HepG2 (cell line): ENCODE data around the gene DOK1. TPM values are rescaled to one million over a fixed set of nuclear protein-coding genes. Genes with fewer than 3 reads are reported as not detected.

Experiments
- ESRRA ChIP-seq: sonication (generic); formaldehyde crosslinking; IDR thresholded peaks from 2 replicates; pipeline ENCODE4 v1.5.1; 2020; ENCODE audit warnings: mild to moderate bottlenecking, low read depth, missing genetic modification reagents
- KDM2A ChIP-seq: sonication (generic); formaldehyde crosslinking; IDR thresholded peaks from 2 replicates; pipeline ENCODE4 v1.4.0; 2020; ENCODE audit warnings: low read depth, missing genetic modification reagents, borderline replicate concordance
- NFE2L2 ChIP-seq: fragments of 150-350 bp; IDR thresholded peaks from 2 replicates; pipeline ENCODE4 v1.6.1; 2014; ENCODE audit warnings: low read length
- SALL2 ChIP-seq: sonication (generic); formaldehyde crosslinking; IDR thresholded peaks from 2 replicates; pipeline ENCODE4 v1.8.1; 2023; ENCODE audit warnings: mild to moderate bottlenecking, missing genetic modification reagents, inconsistent platforms
- YEATS4 ChIP-seq: sonication (generic); formaldehyde crosslinking; IDR thresholded peaks from 2 replicates; pipeline ENCODE4 v1.4.0; 2020; ENCODE audit warnings: missing genetic modification reagents, borderline replicate concordance
- ZIK1 ChIP-seq: sonication (generic); formaldehyde crosslinking; IDR thresholded peaks from 2 replicates; pipeline ENCODE4 v1.5.0; 2020; ENCODE audit warnings: mild to moderate bottlenecking, low read depth, missing genetic modification reagents, borderline replicate concordance
- ZNF253 ChIP-seq: sonication (generic); formaldehyde crosslinking; IDR thresholded peaks from 2 replicates; pipeline ENCODE4 v1.8.0; 2022; ENCODE audit warnings: mild to moderate bottlenecking, missing genetic modification reagents, borderline replicate concordance
- ZNF331 ChIP-seq: sonication (generic); formaldehyde crosslinking; IDR thresholded peaks from 2 replicates; pipeline ENCODE4 v1.4.0; 2020; ENCODE audit warnings: missing genetic modification reagents
- polyA plus RNA-seq, 8 experiments: library from polyadenylated mRNA; depleted of rRNA in 3 of 8; stranded (reverse) in 7 of 8; unstranded in 1 of 8; fragments of >200 nt; fragmentation: Illumina TruSeq in 4 of 8; extraction: Trizol in 4 of 8; gene quantifications; 2 replicates each; pipeline versions ENCODE4 v1.2.1 to v1.2.3, GENCODE V29; 2011 to 2016; ENCODE audit warnings: low read depth in 4 of 8, missing spikeins in 1 of 8, mixed read lengths in 1 of 8; ENCODE audit not compliant: insufficient read depth in 1 of 8
- total RNA-seq, 5 experiments: library from RNA; depleted of rRNA; stranded (reverse); fragments of >200 nt; fragmentation: Illumina TruSeq; extraction: Trizol; gene quantifications; 2 replicates each; pipeline ENCODE4 v1.2.3, GENCODE V29; 2016; ENCODE audit warnings: low read depth in 1 of 5
- TF ChIP-seq, protein P1 (sequence below): sonication (generic); formaldehyde crosslinking; IDR thresholded peaks from 2 replicates; pipeline ENCODE4 v1.4.0; 2020; ENCODE audit warnings: missing genetic modification reagents
- TF ChIP-seq, protein P2 (sequence below), 2 experiments: sonication (generic) in 1 of 2; formaldehyde crosslinking in 1 of 2; IDR thresholded peaks; 2 replicates each; pipeline versions ENCODE4 v1.5.1 to v1.6.1; 2011 to 2020; ENCODE audit warnings: borderline replicate concordance in 1 of 2, low read depth in 1 of 2, low read length in 1 of 2, mild to moderate bottlenecking in 1 of 2, missing genetic modification reagents in 1 of 2, moderate library complexity in 1 of 2
- TF ChIP-seq, protein P3 (sequence below): sonication (generic); formaldehyde crosslinking; IDR thresholded peaks from 2 replicates; pipeline ENCODE4 v1.5.0; 2020; ENCODE audit warnings: mild to moderate bottlenecking, missing genetic modification reagents, moderate library complexity
- TF ChIP-seq, protein P4 (sequence below): sonication (generic); formaldehyde crosslinking; IDR thresholded peaks from 2 replicates; pipeline ENCODE4 v1.4.0; 2020; ENCODE audit warnings: missing genetic modification reagents

DOK1 gene
- total and polyA plus RNA-seq, 2 of the 13 experiments (the other 11 are each of a cell fraction or from before 2014, with no cell fraction given) = 0.53 to 0.74 TPM

DNA sequence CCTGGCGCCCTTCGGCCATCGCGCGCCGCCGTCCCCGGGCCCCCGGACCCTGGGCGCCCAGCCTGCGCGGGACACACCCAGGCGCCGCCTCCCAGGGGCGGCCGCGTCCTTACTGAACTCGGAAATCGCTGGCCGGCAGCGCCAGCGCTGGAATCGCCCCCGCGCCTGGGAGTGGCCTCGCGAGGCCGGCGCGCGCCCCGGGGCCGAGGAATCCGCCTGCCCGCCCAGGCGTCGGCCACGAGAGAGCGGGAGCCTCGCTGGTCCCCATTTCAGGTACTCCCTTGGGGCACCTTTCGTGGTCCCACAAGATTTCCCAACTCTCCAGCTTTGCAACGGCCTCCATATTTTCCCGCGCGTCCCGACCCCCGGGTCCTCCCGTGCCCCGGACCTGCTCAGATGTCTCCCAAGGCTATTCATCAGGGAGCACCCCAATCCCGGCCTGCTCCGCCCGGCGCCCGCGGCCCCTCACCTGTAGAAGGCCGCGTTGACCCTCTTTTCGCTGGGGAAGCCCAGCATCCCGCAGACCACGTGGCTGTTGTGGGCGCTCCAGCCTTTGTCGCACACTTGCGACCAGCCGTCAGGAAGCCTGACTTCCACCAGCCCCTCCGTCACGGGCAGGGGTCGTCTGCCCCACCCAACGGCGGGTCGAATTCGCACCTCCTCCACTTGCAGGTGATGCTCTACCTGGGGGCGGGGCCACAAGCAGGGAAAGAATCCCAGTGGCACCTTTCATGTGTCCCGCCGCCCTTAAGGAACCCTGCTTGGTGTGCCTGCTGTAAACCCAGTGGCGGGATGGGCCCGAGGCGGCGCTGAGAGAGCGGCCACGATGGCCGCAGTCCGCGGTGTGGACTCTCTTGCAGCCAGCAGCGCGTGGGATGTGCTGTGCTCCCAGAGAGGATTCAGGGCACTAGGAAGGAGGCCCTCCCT lies 5.4 kb upstream of the DOK1 start (continued):
- TF ChIP-seq, protein P1, sequence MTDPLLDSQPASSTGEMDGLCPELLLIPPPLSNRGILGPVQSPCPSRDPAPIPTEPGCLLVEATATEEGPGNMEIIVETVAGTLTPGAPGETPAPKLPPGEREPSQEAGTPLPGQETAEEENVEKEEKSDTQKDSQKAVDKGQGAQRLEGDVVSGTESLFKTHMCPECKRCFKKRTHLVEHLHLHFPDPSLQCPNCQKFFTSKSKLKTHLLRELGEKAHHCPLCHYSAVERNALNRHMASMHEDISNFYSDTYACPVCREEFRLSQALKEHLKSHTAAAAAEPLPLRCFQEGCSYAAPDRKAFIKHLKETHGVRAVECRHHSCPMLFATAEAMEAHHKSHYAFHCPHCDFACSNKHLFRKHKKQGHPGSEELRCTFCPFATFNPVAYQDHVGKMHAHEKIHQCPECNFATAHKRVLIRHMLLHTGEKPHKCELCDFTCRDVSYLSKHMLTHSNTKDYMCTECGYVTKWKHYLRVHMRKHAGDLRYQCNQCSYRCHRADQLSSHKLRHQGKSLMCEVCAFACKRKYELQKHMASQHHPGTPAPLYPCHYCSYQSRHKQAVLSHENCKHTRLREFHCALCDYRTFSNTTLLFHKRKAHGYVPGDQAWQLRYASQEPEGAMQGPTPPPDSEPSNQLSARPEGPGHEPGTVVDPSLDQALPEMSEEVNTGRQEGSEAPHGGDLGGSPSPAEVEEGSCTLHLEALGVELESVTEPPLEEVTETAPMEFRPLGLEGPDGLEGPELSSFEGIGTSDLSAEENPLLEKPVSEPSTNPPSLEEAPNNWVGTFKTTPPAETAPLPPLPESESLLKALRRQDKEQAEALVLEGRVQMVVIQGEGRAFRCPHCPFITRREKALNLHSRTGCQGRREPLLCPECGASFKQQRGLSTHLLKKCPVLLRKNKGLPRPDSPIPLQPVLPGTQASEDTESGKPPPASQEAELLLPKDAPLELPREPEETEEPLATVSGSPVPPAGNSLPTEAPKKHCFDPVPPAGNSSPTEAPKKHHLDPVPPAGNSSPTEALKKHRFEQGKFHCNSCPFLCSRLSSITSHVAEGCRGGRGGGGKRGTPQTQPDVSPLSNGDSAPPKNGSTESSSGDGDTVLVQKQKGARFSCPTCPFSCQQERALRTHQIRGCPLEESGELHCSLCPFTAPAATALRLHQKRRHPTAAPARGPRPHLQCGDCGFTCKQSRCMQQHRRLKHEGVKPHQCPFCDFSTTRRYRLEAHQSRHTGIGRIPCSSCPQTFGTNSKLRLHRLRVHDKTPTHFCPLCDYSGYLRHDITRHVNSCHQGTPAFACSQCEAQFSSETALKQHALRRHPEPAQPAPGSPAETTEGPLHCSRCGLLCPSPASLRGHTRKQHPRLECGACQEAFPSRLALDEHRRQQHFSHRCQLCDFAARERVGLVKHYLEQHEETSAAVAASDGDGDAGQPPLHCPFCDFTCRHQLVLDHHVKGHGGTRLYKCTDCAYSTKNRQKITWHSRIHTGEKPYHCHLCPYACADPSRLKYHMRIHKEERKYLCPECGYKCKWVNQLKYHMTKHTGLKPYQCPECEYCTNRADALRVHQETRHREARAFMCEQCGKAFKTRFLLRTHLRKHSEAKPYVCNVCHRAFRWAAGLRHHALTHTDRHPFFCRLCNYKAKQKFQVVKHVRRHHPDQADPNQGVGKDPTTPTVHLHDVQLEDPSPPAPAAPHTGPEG (CRISPR knock-in tag) = peak; percentile 60; the same call in 1 of the 2 replicates
- TF ChIP-seq YEATS4 (peak; percentile 80), SALL2 (no peak; the same call in 1 of the 2 replicates), KDM2A (CRISPR knock-in tag) (peak; percentile 50), ZIK1 (CRISPR knock-in tag) (peak; percentile 74; the same call in 1 of the 2 replicates), ZNF253 (CRISPR knock-in tag) (0 out of 2 replicates have a peak, but pooled peaks have one; percentile 42), ESRRA (CRISPR knock-in tag) (0 out of 2 replicates have a peak, but pooled peaks have one; percentile 18), ZNF331 (CRISPR knock-in tag) (peak; percentile 11; the same call in 1 of the 2 replicates), NFE2L2 (no peak)
- TF ChIP-seq, protein P2, sequence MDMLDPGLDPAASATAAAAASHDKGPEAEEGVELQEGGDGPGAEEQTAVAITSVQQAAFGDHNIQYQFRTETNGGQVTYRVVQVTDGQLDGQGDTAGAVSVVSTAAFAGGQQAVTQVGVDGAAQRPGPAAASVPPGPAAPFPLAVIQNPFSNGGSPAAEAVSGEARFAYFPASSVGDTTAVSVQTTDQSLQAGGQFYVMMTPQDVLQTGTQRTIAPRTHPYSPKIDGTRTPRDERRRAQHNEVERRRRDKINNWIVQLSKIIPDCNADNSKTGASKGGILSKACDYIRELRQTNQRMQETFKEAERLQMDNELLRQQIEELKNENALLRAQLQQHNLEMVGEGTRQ (IDR thresholded peaks at IDR 0.05; ENCODE audit: low read depth, low read length) = no peak
- TF ChIP-seq, protein P2 (CRISPR knock-in tag; IDR thresholded peaks at IDR 0.05; ENCODE audit: borderline replicate concordance) = no peak
- TF ChIP-seq, protein P3, sequence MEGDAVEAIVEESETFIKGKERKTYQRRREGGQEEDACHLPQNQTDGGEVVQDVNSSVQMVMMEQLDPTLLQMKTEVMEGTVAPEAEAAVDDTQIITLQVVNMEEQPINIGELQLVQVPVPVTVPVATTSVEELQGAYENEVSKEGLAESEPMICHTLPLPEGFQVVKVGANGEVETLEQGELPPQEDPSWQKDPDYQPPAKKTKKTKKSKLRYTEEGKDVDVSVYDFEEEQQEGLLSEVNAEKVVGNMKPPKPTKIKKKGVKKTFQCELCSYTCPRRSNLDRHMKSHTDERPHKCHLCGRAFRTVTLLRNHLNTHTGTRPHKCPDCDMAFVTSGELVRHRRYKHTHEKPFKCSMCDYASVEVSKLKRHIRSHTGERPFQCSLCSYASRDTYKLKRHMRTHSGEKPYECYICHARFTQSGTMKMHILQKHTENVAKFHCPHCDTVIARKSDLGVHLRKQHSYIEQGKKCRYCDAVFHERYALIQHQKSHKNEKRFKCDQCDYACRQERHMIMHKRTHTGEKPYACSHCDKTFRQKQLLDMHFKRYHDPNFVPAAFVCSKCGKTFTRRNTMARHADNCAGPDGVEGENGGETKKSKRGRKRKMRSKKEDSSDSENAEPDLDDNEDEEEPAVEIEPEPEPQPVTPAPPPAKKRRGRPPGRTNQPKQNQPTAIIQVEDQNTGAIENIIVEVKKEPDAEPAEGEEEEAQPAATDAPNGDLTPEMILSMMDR = peak; percentile 11; the same call in 1 of the 2 replicates
- TF ChIP-seq, protein P4, sequence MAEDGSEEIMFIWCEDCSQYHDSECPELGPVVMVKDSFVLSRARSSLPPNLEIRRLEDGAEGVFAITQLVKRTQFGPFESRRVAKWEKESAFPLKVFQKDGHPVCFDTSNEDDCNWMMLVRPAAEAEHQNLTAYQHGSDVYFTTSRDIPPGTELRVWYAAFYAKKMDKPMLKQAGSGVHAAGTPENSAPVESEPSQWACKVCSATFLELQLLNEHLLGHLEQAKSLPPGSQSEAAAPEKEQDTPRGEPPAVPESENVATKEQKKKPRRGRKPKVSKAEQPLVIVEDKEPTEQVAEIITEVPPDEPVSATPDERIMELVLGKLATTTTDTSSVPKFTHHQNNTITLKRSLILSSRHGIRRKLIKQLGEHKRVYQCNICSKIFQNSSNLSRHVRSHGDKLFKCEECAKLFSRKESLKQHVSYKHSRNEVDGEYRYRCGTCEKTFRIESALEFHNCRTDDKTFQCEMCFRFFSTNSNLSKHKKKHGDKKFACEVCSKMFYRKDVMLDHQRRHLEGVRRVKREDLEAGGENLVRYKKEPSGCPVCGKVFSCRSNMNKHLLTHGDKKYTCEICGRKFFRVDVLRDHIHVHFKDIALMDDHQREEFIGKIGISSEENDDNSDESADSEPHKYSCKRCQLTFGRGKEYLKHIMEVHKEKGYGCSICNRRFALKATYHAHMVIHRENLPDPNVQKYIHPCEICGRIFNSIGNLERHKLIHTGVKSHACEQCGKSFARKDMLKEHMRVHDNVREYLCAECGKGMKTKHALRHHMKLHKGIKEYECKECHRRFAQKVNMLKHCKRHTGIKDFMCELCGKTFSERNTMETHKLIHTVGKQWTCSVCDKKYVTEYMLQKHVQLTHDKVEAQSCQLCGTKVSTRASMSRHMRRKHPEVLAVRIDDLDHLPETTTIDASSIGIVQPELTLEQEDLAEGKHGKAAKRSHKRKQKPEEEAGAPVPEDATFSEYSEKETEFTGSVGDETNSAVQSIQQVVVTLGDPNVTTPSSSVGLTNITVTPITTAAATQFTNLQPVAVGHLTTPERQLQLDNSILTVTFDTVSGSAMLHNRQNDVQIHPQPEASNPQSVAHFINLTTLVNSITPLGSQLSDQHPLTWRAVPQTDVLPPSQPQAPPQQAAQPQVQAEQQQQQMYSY = 0 out of 2 replicates have a peak, but pooled peaks have one; percentile 11
